ENCODE results near the gene PTPRN2. TPM values are rescaled to one million over a fixed set of nuclear protein-coding genes. Genes with fewer than 3 reads are reported as not detected.

The PTPRN2 gene
- total RNA-seq, 1 experiment from 2014 or later, result 2.1 TPM

- no TSS peak for BruUV-seq (replicated peaks)
Measured at GRCh38 chr7:158093156-158093796, 494.3 kb downstream of the PTPRN2 start.

More at GRCh38 chr7:158093156-158093796, 494.3 kb downstream of the PTPRN2 start:
- no peaks in the 10 kb centered on the region for H3K9me2 ChIP-seq (ENCODE audit: insufficient read depth)
- no peak overlapping the region for H3K4me3 ChIP-seq (replicated peaks in 1 of 2; ENCODE audit: low read depth in 1 of 2, low read length in 2 of 2)
- DNase-seq (ENCODE audit: low read depth, low spot score), result no peak
- no peaks in the 10 kb centered on the region for H3K4me1 ChIP-seq (ENCODE audit: control insufficient read depth in 1 of 2, insufficient read depth in 2 of 2, low read length in 2 of 2)
- H4K20me1 ChIP-seq (ENCODE audit: insufficient read depth), result no peaks in the 10 kb centered on the region
- H3K79me2 ChIP-seq (ENCODE audit: insufficient read depth, low read length), result no peaks in the 10 kb centered on the region
- no peaks in the 10 kb centered on the region for H3K36me3 ChIP-seq (ENCODE audit: control insufficient read depth in 1 of 2, insufficient read depth in 2 of 2, low read length in 2 of 2)
- H3K9ac ChIP-seq (ENCODE audit: low read length), result no peak overlapping the region
- no peak overlapping the region for H3K27ac ChIP-seq (ENCODE audit: low read depth, low read length)
- no peaks in the 10 kb centered on the region for H3K9me3 ChIP-seq (ENCODE audit: control insufficient read depth in 1 of 2, insufficient read depth in 1 of 2, low read depth in 1 of 2, low read length in 2 of 2)
- no peak for ATAC-seq
- ChIA-PET RAD21 (ENCODE audit: low non-redundant PET in 1 of 2, low total read pairs in 2 of 2, uncharacterized antibody in 2 of 2, unreplicated experiment in 2 of 2) (no interaction called here), POLR2A (no interaction called here), CTCF (no interaction called here)
- no peak overlapping the region for H3K4me2 ChIP-seq (ENCODE audit: low read length)
- no peaks in the 10 kb centered on the region for H3K27me3 ChIP-seq (ENCODE audit: insufficient read depth, low read length)
- intact Hi-C loops (cut with micrococcal nuclease), result no loop called here
- no peak overlapping the region for H2AFZ ChIP-seq (ENCODE audit: low read depth, low read length, poor library complexity, severe bottlenecking)
- TF ChIP-seq EZH2phosphoT487 (IDR thresholded peaks at IDR 0.05; ENCODE audit: borderline replicate concordance), result no peak
- no peak for TF ChIP-seq JUND (IDR thresholded peaks at IDR 0.05)
- no peak for TF ChIP-seq POLR2AphosphoS5 (IDR thresholded peaks at IDR 0.05; ENCODE audit: low read depth, low read length)
- no peak for TF ChIP-seq ZFX (IDR thresholded peaks at IDR 0.05)
- TF ChIP-seq CBX3 (IDR thresholded peaks at IDR 0.05; ENCODE audit: low read depth), result no peak
- no peak for TF ChIP-seq MAX (IDR thresholded peaks at IDR 0.05)
- TF ChIP-seq ELF1 (IDR thresholded peaks at IDR 0.05; ENCODE audit: borderline replicate concordance, low read depth), result no peak
- no peak for TF ChIP-seq SP1 (IDR thresholded peaks at IDR 0.05; ENCODE audit: low read depth)
- TF ChIP-seq REST (IDR thresholded peaks at IDR 0.05; ENCODE audit: low read depth), result no peak
- TF ChIP-seq SIN3A (IDR thresholded peaks at IDR 0.05; ENCODE audit: low read depth), result no peak
- no peak for TF ChIP-seq FOSL1 (IDR thresholded peaks at IDR 0.05; ENCODE audit: low read depth)
- no peak for TF ChIP-seq YY1 (IDR thresholded peaks at IDR 0.05; ENCODE audit: extremely low read depth, insufficient replicate concordance, low read depth, low read length)
- TF ChIP-seq RAD21 (IDR thresholded peaks at IDR 0.05; ENCODE audit: low read depth), result no peak
- no peak for TF ChIP-seq EGR1 (IDR thresholded peaks at IDR 0.05; ENCODE audit: low read depth)
- no peak for TF ChIP-seq CTCF (IDR thresholded peaks at IDR 0.05 in 2 of 3, conservative IDR thresholded peaks at IDR 0.05 in 1 of 3; ENCODE audit: borderline replicate concordance in 1 of 3, insufficient read depth in 1 of 3, low read depth in 2 of 3, low read length in 2 of 3)
- no peak for TF ChIP-seq SRF (IDR thresholded peaks at IDR 0.05; ENCODE audit: low read depth)
- TF ChIP-seq ZBTB33 (IDR thresholded peaks at IDR 0.05; ENCODE audit: extremely low read depth, insufficient replicate concordance, low read length), result no peak
- no peak for TF ChIP-seq TCF7L2 (IDR thresholded peaks at IDR 0.05; ENCODE audit: borderline replicate concordance, extremely low read depth, insufficient read depth, insufficient read length)
- TF ChIP-seq ATF3 (IDR thresholded peaks at IDR 0.05), result no peak
